Smooth muscle cell (in vitro differentiated cells): ENCODE data around the gene VWA5B2. TPM values are rescaled to one million over a fixed set of nuclear protein-coding genes. Genes with fewer than 3 reads are reported as not detected.

Experiments used
- DNase-seq: peaks from one replicate; lab custom pipeline; 2025; ENCODE audit not compliant: unreplicated experiment; lab: John Stamatoyannopoulos, UW
- H2AFZ ChIP-seq: fragments of 200-600 bp; sonication (generic); 2 replicates; pipeline ENCODE4 v1.6.0; 2016; ENCODE audit warnings: antibody characterized with exemption, low read depth, mild to moderate bottlenecking
- H3F3A ChIP-seq: fragments of 200-600 bp; sonication (generic); 2 replicates; pipeline ENCODE4 v1.6.0; 2017; ENCODE audit warnings: antibody characterized with exemption, low read depth
- H3K27ac ChIP-seq: fragments of 200-600 bp; sonication (generic); 2 replicates; pipeline ENCODE4 v1.5.1; 2016; ENCODE audit warnings: low read depth, mild to moderate bottlenecking
- H3K27me3 ChIP-seq: fragments of 200-600 bp; sonication (generic); 2 replicates; pipeline ENCODE4 v1.6.1; 2016; ENCODE audit warnings: low read depth, mild to moderate bottlenecking
- H3K36me3 ChIP-seq: fragments of 200-600 bp; sonication (generic); 2 replicates; pipeline ENCODE4 v1.5.1; 2016; ENCODE audit warnings: low read depth
- H3K4me1 ChIP-seq: fragments of 200-600 bp; sonication (generic); 2 replicates; pipeline ENCODE4 v1.5.1; 2016; ENCODE audit warnings: low read depth
- H3K4me2 ChIP-seq: fragments of 200-600 bp; sonication (generic); 2 replicates; pipeline ENCODE4 v1.6.0; 2016; ENCODE audit warnings: mild to moderate bottlenecking
- H3K4me3 ChIP-seq: fragments of 200-600 bp; sonication (generic); 2 replicates; pipeline ENCODE4 v1.5.1; 2016; ENCODE audit warnings: mild to moderate bottlenecking
- H3K79me2 ChIP-seq: fragments of 200-600 bp; sonication (generic); 2 replicates; pipeline ENCODE4 v1.6.0; 2016; ENCODE audit warnings: low read depth, mild to moderate bottlenecking
- H3K9ac ChIP-seq: fragments of 200-600 bp; sonication (generic); 2 replicates; pipeline ENCODE4 v1.6.0; 2016; ENCODE audit warnings: low read depth
- H3K9me3 ChIP-seq: fragments of 200-600 bp; sonication (generic); replicated peaks from 2 replicates; pipeline ENCODE4 v1.5.1; 2016; ENCODE audit warnings: low read depth
- H4K20me1 ChIP-seq: fragments of 200-600 bp; sonication (generic); 2 replicates; pipeline ENCODE4 v1.6.0; 2016; ENCODE audit warnings: low read depth
- CTCF ChIP-seq: fragments of 200-600 bp; sonication (generic); IDR thresholded peaks from 2 replicates; pipeline ENCODE4 v1.5.1; 2017; ENCODE audit warnings: borderline replicate concordance, mild to moderate bottlenecking, antibody characterized with exemption; ENCODE audit not compliant: insufficient read depth, poor library complexity, severe bottlenecking
- WGBS: methylation state at CpG from one replicate; pipeline ENCODE4 v1.1.7; 2016; ENCODE audit warnings: low lambda C conversion rate; 5-methylcytosine and 5-hydroxymethylcytosine counted together
- polyA plus RNA-seq: library from polyadenylated mRNA; unstranded; fragments of >200 nt; fragmentation: Nextera tagmentation; extraction: Ambion mirVana; gene quantifications from 2 replicates; pipeline ENCODE4 v1.2.1, GENCODE V29; 2016
- total RNA-seq: library from RNA; depleted of rRNA; stranded (reverse); fragments of >200 nt; gene quantifications from 2 replicates; pipeline ENCODE4 v1.2.3, GENCODE V29; 2014

The VWA5B2 gene
- total and polyA plus RNA-seq, 2 experiments from 2014 or later, result not detected

- Histone ChIP-seq H3K27ac (no peak overlapping the region), H3K79me2 (no peaks in the 10 kb centered on the region), H3K27me3 (peaks cover 16% of the 10 kb centered on the region), H3K4me2 (no peak overlapping the region), H4K20me1 (no peaks in the 10 kb centered on the region), H3K36me3 (no peaks in the 10 kb centered on the region), H3K4me1 (no peaks in the 10 kb centered on the region), H2AFZ (no peak overlapping the region), H3K9me3 (no peaks in the 10 kb centered on the region), H3K9ac (no peak overlapping the region), H3F3A (no peaks in the 10 kb centered on the region), H3K4me3 (no peak overlapping the region)
- no peak for DNase-seq
- no peak for TF ChIP-seq CTCF
- WGBS, result 99% methylated on average over 8 of the region's 8 CpGs
These were observed 54.3 kb downstream of the VWA5B2 start for GRCh38 chr3:184283681-184284080.

- no peak overlapping the region for H2AFZ ChIP-seq
- H3F3A ChIP-seq, result no peaks in the 10 kb centered on the region
- H3K27ac ChIP-seq, result no peak overlapping the region
- 15% methylated on average over 4 of the region's 4 CpGs for WGBS
- no peak overlapping the region for H3K9ac ChIP-seq
- H3K9me3 ChIP-seq, result no peaks in the 10 kb centered on the region
- peaks cover 13% of the 10 kb centered on the region for H3K27me3 ChIP-seq
- no peaks in the 10 kb centered on the region for H3K79me2 ChIP-seq
- H3K4me3 ChIP-seq, result no peak overlapping the region
- H3K36me3 ChIP-seq, result no peaks in the 10 kb centered on the region
- no peaks in the 10 kb centered on the region for H3K4me1 ChIP-seq
- no peaks in the 10 kb centered on the region for H4K20me1 ChIP-seq
- DNase-seq, result no peak
- peak; percentile 18 for TF ChIP-seq CTCF
- H3K4me2 ChIP-seq, result no peak overlapping the region
These were observed 55.3 kb downstream of the VWA5B2 start for GRCh38 chr3:184284696-184285095.

- 26% methylated on average over 10 of the region's 10 CpGs for WGBS
- Histone ChIP-seq H2AFZ (no peak overlapping the region), H3K9ac (no peak overlapping the region), H3F3A (no peaks in the 10 kb centered on the region), H3K79me2 (no peaks in the 10 kb centered on the region), H3K27ac (no peak overlapping the region), H3K4me3 (no peak overlapping the region), H4K20me1 (no peaks in the 10 kb centered on the region), H3K4me2 (no peak overlapping the region), H3K27me3 (peaks cover 11% of the 10 kb centered on the region), H3K9me3 (no peaks in the 10 kb centered on the region), H3K4me1 (no peaks in the 10 kb centered on the region), H3K36me3 (no peaks in the 10 kb centered on the region)
- no peak for DNase-seq
- TF ChIP-seq CTCF, result peak; percentile 47
These were observed 60.1 kb downstream of the VWA5B2 start for GRCh38 chr3:184289426-184289938.

GRCh38 chr3:184290331-184290730 is 60.9 kb downstream of the VWA5B2 start:
- no peaks in the 10 kb centered on the region for H3K36me3 ChIP-seq
- H3K79me2 ChIP-seq, result no peaks in the 10 kb centered on the region
- no peaks in the 10 kb centered on the region for H3K9me3 ChIP-seq
- H3K4me2 ChIP-seq, result no peak overlapping the region
- no peak overlapping the region for H3K4me3 ChIP-seq
- H3K9ac ChIP-seq, result no peak overlapping the region
- H3F3A ChIP-seq, result no peaks in the 10 kb centered on the region
- H3K4me1 ChIP-seq, result no peaks in the 10 kb centered on the region
- no peak overlapping the region for H3K27ac ChIP-seq
- DNase-seq, result no peak
- H4K20me1 ChIP-seq, result no peaks in the 10 kb centered on the region
- TF ChIP-seq CTCF, result no peak
- no peak overlapping the region for H2AFZ ChIP-seq
- peaks cover 11% of the 10 kb centered on the region for H3K27me3 ChIP-seq
- 89% methylated on average over 10 of the region's 10 CpGs for WGBS
